Brain microvascular endothelial cell (primary cell): Measurements from ENCODE around the gene ENTPD1.

Source experiments
- DNase-seq: peaks from one replicate; pipeline ENCODE4 v3.0.0-alpha.2; 2020
- H3K27ac ChIP-seq: fragments of 250-450 bp; sonication (Bioruptor Pico); 2 replicates; pipeline ENCODE4 v1.5.1; 2020; ENCODE audit warnings: mild to moderate bottlenecking, moderate library complexity
- H3K27me3 ChIP-seq: fragments of 250-450 bp; sonication (Bioruptor Pico); replicated peaks from 2 replicates; pipeline ENCODE4 v1.5.1; 2020; ENCODE audit warnings: mild to moderate bottlenecking
- H3K36me3 ChIP-seq: fragments of 250-450 bp; sonication (Bioruptor Pico); replicated peaks from 2 replicates; pipeline ENCODE4 v1.5.1; 2020; ENCODE audit warnings: mild to moderate bottlenecking
- H3K4me3 ChIP-seq: 2 replicates; pipeline ENCODE4 v1.5.1; 2011; ENCODE audit warnings: low read depth, mild to moderate bottlenecking, control low read depth, low read length, moderate library complexity
- CTCF ChIP-seq: IDR thresholded peaks from 2 replicates; pipeline ENCODE4 v1.5.1; 2011; ENCODE audit warnings: low read depth, mild to moderate bottlenecking, moderate library complexity, low read length, control low read depth, inconsistent platforms; ENCODE audit errors: missing control alignments
- in situ Hi-C: cut with HindIII; loops from 2 replicates; pipeline ENCODE4 v1.10.0; 2017; ENCODE audit warnings: low sequenced_read_pairs, low pct_ligation_motif_present

The ENTPD1 gene

GRCh38 chr10:95789902-95790301, 33.9 kb downstream of the ENTPD1 start:
- Histone ChIP-seq H3K27ac (peak overlapping the region; percentile 94), H3K36me3 (no peaks in the 10 kb centered on the region), H3K27me3 (no peaks in the 10 kb centered on the region), H3K4me3 (no peak overlapping the region)
- peak; percentile 44 for DNase-seq
- in situ Hi-C loops: no loop called here
- no peak for TF ChIP-seq CTCF

GRCh38 chr10:95790982-95791381, 35.0 kb downstream of the ENTPD1 start:
- H3K4me3 ChIP-seq: no peak overlapping the region
- no peak for DNase-seq
- H3K27me3 ChIP-seq: no peaks in the 10 kb centered on the region
- H3K36me3 ChIP-seq: no peaks in the 10 kb centered on the region
- no peak overlapping the region for H3K27ac ChIP-seq
- no peak for TF ChIP-seq CTCF
- in situ Hi-C loops: no loop called here

GRCh38 chr10:95791425-95791979, 35.5 kb downstream of the ENTPD1 start:
- H3K4me3 ChIP-seq: no peak overlapping the region
- no peak overlapping the region for H3K27ac ChIP-seq
- in situ Hi-C loops: no loop called here

GRCh38 chr10:95792211-95792780, 36.3 kb downstream of the ENTPD1 start:
- Histone ChIP-seq H3K27me3 (no peaks in the 10 kb centered on the region), H3K36me3 (no peaks in the 10 kb centered on the region), H3K27ac (no peak overlapping the region), H3K4me3 (no peak overlapping the region)
- TF ChIP-seq CTCF: no peak
- in situ Hi-C loops: no loop called here
- no peak for DNase-seq

More at GRCh38 chr10:95791425-95791979, 35.5 kb downstream of the ENTPD1 start:
- H3K27me3 ChIP-seq: no peaks in the 10 kb centered on the region
- no peak for DNase-seq
- TF ChIP-seq CTCF: no peak
- H3K36me3 ChIP-seq: no peaks in the 10 kb centered on the region

- DNase-seq: peak; percentile 67
- H3K4me3 ChIP-seq: no peak overlapping the region
- in situ Hi-C loops: no loop called here
- H3K27ac ChIP-seq: peak overlapping the region; percentile 43
- no peak for TF ChIP-seq CTCF
- H3K27me3 ChIP-seq: no peaks in the 10 kb centered on the region
- no peaks in the 10 kb centered on the region for H3K36me3 ChIP-seq
These were observed 36.9 kb downstream of the ENTPD1 start for GRCh38 chr10:95792874-95793285.
